RWPE1 (cell line): Measurements from ENCODE around the gene KIR2DL1.

Experiments
- CTCF ChIA-PET: fragments of 350-600 bp; sonication (Branson Sonifier 250); formaldehyde crosslinking; extraction: SDS; loops from one replicate; lab custom pipeline; 2021; lab: Yijun Ruan, JAX
- POLR2A ChIA-PET: fragments of 400-600 bp; formaldehyde crosslinking; extraction: SDS; loops from one replicate; lab custom pipeline; 2020; ENCODE audit warnings: antibody characterized with exemption; ENCODE audit not compliant: low non-redundant PET; lab: Yijun Ruan, JAX
- DNase-seq: peaks from one replicate; pipeline ENCODE4 v3.0.0; 2012; ENCODE audit warnings: low spot score
- H3K27ac ChIP-seq: fragments of 450-650 bp; 2 replicates; pipeline ENCODE4 v1.5.1; 2017
- TF ChIP-seq, protein P1 (sequence below): fragments of 450-650 bp; conservative IDR thresholded peaks from 2 replicates; pipeline ENCODE4 v1.5.1; 2017; ENCODE audit warnings: low read depth, mild to moderate bottlenecking

The KIR2DL1 gene

DNA sequence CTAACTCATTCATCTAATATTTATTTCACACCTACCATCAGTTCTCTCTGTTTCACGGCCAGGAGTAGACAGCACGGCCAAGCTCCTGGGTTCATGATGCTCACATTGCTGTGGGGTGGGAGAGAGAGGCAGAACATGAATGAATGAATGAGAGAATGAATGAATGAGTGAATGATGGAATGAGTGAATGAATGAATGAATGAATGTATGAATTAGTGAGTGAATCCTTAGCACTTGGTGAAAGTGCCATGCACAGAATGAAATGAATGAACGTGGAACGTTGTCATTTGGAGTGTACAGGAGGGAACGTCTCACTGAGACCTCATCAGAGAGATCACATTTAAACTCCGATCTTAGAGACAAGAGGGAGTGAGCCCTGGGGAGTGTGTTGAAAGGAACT lies 21.9 kb downstream of the KIR2DL1 start:
- no peak for DNase-seq
- ChIA-PET CTCF (no interaction called here), POLR2A (no interaction called here)
- TF ChIP-seq, protein P1, sequence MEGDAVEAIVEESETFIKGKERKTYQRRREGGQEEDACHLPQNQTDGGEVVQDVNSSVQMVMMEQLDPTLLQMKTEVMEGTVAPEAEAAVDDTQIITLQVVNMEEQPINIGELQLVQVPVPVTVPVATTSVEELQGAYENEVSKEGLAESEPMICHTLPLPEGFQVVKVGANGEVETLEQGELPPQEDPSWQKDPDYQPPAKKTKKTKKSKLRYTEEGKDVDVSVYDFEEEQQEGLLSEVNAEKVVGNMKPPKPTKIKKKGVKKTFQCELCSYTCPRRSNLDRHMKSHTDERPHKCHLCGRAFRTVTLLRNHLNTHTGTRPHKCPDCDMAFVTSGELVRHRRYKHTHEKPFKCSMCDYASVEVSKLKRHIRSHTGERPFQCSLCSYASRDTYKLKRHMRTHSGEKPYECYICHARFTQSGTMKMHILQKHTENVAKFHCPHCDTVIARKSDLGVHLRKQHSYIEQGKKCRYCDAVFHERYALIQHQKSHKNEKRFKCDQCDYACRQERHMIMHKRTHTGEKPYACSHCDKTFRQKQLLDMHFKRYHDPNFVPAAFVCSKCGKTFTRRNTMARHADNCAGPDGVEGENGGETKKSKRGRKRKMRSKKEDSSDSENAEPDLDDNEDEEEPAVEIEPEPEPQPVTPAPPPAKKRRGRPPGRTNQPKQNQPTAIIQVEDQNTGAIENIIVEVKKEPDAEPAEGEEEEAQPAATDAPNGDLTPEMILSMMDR: no peak
- no peak overlapping the region for H3K27ac ChIP-seq

DNA sequence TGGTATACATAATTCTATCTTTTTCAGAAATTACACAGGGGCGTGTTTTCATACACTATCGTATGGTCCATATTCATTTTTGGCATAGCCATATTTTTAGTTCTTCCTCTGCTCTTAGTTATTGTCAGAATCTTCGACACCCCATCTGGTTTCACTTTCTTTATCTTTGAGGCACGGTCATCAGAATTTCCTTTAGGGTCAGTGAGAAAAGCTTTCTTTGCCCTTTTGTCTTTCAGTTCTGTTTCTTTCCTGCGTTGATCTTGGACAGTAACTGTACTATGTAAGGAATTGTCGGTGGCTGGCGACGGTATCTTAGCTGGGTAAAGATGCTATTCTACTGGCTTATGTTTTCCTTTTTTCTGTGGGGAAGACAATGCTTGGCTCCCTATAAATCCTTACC lies 23.2 kb downstream of the KIR2DL1 start:
- DNase-seq: no peak
- CTCF ChIA-PET: no interaction called here
- H3K27ac ChIP-seq: no peak overlapping the region
- TF ChIP-seq, protein P1: no peak
- POLR2A ChIA-PET: no interaction called here

DNA sequence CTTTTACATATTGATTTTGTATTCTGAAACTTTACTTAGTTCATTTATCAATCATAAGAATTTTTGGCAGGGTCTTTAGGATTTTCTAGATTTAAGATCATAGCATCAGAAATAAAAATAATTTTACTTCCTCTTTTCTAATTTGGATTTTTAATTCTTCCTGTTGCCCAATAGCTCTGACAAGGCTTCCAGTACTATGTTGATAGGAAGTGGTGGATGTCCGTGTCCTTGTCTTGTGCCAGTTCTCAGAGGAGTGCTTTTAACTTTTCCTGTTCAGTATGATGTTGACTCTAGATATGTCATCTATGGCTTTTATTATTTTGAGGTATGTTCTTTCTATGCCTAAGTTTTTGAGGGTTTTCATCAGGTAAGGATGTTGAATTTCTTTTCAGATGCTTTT lies 26.2 kb downstream of the KIR2DL1 start:
- POLR2A ChIA-PET: no interaction called here
- no peak for DNase-seq
- CTCF ChIA-PET: no interaction called here
- TF ChIP-seq, protein P1: no peak
- no peak overlapping the region for H3K27ac ChIP-seq

DNA sequence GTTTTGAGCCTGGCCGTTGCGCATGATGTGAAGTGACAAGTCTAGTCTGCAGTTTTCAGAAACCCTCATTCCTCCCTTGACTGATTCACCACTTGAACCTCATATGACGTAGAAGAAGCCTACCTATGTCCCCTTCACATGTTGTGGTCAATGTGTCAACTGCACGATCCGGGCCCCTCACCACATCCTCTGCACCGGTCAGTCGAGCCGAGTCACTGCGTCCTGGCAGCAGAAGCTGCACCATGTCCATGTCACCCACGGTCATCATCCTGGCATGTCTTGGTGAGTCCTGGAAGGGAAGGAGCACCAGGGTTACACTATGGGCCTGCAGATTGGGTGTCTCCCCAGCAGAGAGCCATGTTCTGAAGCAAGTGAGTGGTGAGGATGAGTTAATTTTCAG lies 33.8 kb downstream of the KIR2DL1 start, which contains the start of gene KIR2DL4:
KIR2DL4 (plus strand) TSS at position 201 of the 400 bp plus-strand sequence; CDS start at position 243, 42 bp downstream.
- ChIA-PET POLR2A (no interaction called here), CTCF (no interaction called here)
- H3K27ac ChIP-seq: no peak within 1 kb of the TSS

DNA sequence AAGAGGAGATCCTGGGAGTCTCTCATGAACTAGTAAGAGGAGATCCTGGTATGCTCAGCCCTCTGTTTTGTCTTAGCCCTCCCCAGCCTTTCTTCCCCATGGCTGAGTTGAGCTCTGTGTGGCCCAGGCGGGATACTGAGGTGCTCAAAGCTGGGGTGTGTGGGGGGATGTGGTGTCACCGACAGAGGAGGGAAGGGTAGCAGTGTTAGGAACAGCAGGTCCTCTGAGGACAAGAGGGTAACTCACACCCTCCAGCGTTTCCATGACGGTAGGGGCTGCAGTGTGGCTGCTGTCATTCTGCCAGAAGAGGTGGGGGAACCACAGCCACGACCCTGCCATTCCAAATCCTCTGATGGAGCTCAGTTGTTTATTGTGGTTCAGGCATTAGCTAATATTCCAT lies 34.5 kb downstream of the KIR2DL1 start:
- no peak overlapping the region for H3K27ac ChIP-seq
- TF ChIP-seq, protein P1: no peak
- POLR2A ChIA-PET: no interaction called here
- no peak for DNase-seq
- CTCF ChIA-PET: no interaction called here

More for the DNA sequence above, 33.8 kb downstream of the KIR2DL1 start, which contains the start of gene KIR2DL4:
- DNase-seq: no peak
- TF ChIP-seq, protein P1: no peak

DNA sequence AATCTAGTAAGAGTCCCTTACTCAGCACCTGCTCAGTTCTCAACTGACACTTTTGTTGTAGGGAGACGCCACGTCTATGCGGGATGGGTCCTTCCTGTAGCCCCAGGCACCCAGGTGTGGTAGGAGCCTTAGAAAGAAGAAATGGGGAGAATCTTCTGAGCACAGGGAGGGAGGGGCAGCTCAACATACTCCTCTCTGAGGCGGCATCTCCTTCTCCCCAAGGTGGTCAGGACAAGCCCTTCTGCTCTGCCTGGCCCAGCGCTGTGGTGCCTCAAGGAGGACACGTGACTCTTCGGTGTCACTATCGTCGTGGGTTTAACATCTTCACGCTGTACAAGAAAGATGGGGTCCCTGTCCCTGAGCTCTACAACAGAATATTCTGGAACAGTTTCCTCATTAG lies 35.0 kb downstream of the KIR2DL1 start:
- DNase-seq: no peak

More for the DNA sequence above, 35.0 kb downstream of the KIR2DL1 start:
- H3K27ac ChIP-seq: no peak overlapping the region
- TF ChIP-seq, protein P1: no peak
- ChIA-PET POLR2A (no interaction called here), CTCF (no interaction called here)
